MCF 10A (cell line): ENCODE data around the gene TTC39C. TPM values are rescaled to one million over a fixed set of nuclear protein-coding genes. Genes with fewer than 3 reads are reported as not detected.

Experiments
- BruUV-seq: library from RNA; stranded (reverse); fragments of 400-500 nt; replicated peaks from 2 replicates; lab custom pipeline; 2021; lab: Mats Ljungman, UMichigan
- CTCF ChIA-PET: fragments of 300-600 bp; sonication (Branson Sonifier 250); formaldehyde crosslinking; extraction: SDS; loops from one replicate; lab custom pipeline; 2021; ENCODE audit warnings: antibody characterized with exemption, inconsistent platforms; lab: Yijun Ruan, JAX
- POLR2A ChIA-PET: fragments of 300-600, 350-650 bp; sonication (Branson Sonifier 250); formaldehyde crosslinking; extraction: SDS; loops from one replicate; lab custom pipeline; 2020; ENCODE audit warnings: antibody characterized with exemption, inconsistent platforms; lab: Yijun Ruan, JAX
- DNase-seq: peaks from one replicate; pipeline ENCODE4 v3.0.0-alpha.2; 2018; ENCODE audit not compliant: unreplicated experiment
- H3K27ac Mint-ChIP-seq: one replicate; pipeline ENCODE4 v1.8.0; 2022; ENCODE audit warnings: mild to moderate bottlenecking, low read depth, mixed read lengths; ENCODE audit not compliant: unreplicated experiment
- H3K27me3 Mint-ChIP-seq: one replicate; pipeline ENCODE4 v1.8.0; 2022; ENCODE audit warnings: mixed read lengths; ENCODE audit not compliant: insufficient read depth, unreplicated experiment
- H3K36me3 Mint-ChIP-seq: one replicate; pipeline ENCODE4 v1.8.0; 2022; ENCODE audit warnings: mild to moderate bottlenecking, moderate library complexity, mixed read lengths; ENCODE audit not compliant: insufficient read depth, unreplicated experiment
- H3K4me1 Mint-ChIP-seq: one replicate; pipeline ENCODE4 v1.8.0; 2022; ENCODE audit warnings: mixed read lengths; ENCODE audit not compliant: insufficient read depth, unreplicated experiment
- H3K4me3 Mint-ChIP-seq: one replicate; pipeline ENCODE4 v1.8.0; 2022; ENCODE audit warnings: mild to moderate bottlenecking, moderate library complexity, mixed read lengths; ENCODE audit not compliant: unreplicated experiment
- H3K9me3 Mint-ChIP-seq: one replicate; pipeline ENCODE4 v1.8.0; 2022; ENCODE audit warnings: mixed read lengths; ENCODE audit not compliant: unreplicated experiment
- CTCF ChIP-seq: fragments of 200-600 bp; IDR thresholded peaks from one replicate; pipeline ENCODE4 v1.8.0; 2022; ENCODE audit warnings: antibody characterized with exemption, mild to moderate bottlenecking; ENCODE audit not compliant: unreplicated experiment
- intact Hi-C: fragments of 100-400 bp; cut with micrococcal nuclease; formaldehyde crosslinking; loops from 2 replicates; pipeline ENCODE4 v1.14.1; 2022
- total RNA-seq: library from RNA; stranded (reverse); gene quantifications from 2 replicates; pipeline ENCODE4 v1.2.3, GENCODE V29; 2022

The TTC39C gene
- total RNA-seq, 1 experiment from 2014 or later = 12.9 TPM

DNA sequence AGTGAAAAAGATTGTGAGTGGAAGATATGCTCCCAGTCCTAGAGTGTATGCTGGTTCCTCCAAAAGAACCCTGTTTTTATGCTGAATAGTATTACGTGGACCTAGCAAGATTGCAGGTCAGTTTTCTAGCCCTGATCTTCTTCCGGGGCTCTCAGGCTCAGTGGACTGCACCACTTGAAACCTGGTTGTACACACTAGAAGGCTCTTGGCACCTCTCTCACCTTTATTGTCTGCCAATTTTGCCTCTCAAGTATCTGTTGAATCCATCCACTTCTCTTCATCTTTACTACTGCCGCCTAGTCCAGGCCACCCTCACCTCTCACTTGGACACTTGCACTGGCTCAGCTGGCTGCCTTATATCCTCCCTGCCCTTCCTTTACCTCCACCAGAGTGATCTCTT lies 16.8 kb downstream of the TTC39C start:
- H3K27ac Mint-ChIP-seq = no peak overlapping the region
- intact Hi-C loops = no loop called here
- no peak for DNase-seq
- H3K4me1 Mint-ChIP-seq = peaks cover 30% of the 10 kb centered on the region
- no peaks in the 10 kb centered on the region for H3K9me3 Mint-ChIP-seq
- TF ChIP-seq CTCF = no peak
- H3K27me3 Mint-ChIP-seq = no peaks in the 10 kb centered on the region
- CTCF ChIA-PET = no interaction called here
- POLR2A ChIA-PET = no interaction called here
- peaks cover 10% of the 10 kb centered on the region for H3K36me3 Mint-ChIP-seq
- H3K4me3 Mint-ChIP-seq = no peak overlapping the region
- BruUV-seq = no TSS peak

GRCh38 chr18:24031916-24032315 lies 17.4 kb downstream of the TTC39C start:
- POLR2A ChIA-PET = interaction anchor here (0.7 kb wide), 1 partner anchor 239 kb away, joined by 3 read pairs; no protein-coding TSS in a partner anchor
- Mint-ChIP-seq H3K27ac (no peak overlapping the region), H3K4me1 (peaks cover 24% of the 10 kb centered on the region), H3K27me3 (no peaks in the 10 kb centered on the region), H3K4me3 (no peak overlapping the region), H3K9me3 (no peaks in the 10 kb centered on the region), H3K36me3 (peaks cover 10% of the 10 kb centered on the region)
- DNase-seq = no peak
- intact Hi-C loops = no loop called here
- no peak for TF ChIP-seq CTCF
- CTCF ChIA-PET = no interaction called here
- BruUV-seq = no TSS peak

GRCh38 chr18:24033641-24034412 lies 19.3 kb downstream of the TTC39C start:
- DNase-seq = no peak
- no peak overlapping the region for H3K27ac Mint-ChIP-seq
- no peak overlapping the region for H3K4me3 Mint-ChIP-seq
- no TSS peak for BruUV-seq
- POLR2A ChIA-PET = no interaction called here
- no peaks in the 10 kb centered on the region for H3K9me3 Mint-ChIP-seq
- H3K4me1 Mint-ChIP-seq = peaks cover 9% of the 10 kb centered on the region
- intact Hi-C loops = no loop called here
- no peaks in the 10 kb centered on the region for H3K27me3 Mint-ChIP-seq
- CTCF ChIA-PET = no interaction called here
- peaks cover 10% of the 10 kb centered on the region for H3K36me3 Mint-ChIP-seq
- TF ChIP-seq CTCF = no peak

DNA sequence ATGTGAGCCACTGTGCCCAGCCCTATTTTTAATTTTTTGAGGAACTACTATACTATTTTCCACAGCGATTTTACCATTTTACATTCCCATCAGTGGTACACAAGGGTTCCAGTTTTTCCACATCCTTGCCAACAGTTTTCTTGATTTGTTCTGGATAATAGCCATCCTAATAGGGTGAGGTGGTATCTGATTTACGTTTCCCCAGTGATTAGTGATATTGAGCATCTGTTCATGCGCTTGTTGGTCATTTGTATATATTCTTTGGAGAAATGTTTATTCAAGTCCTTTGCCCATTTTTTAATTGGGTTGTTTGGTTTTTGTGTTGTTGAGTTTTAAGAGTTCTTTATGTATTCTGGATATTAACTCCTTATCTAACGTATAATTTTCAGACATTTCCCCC lies 20.8 kb downstream of the TTC39C start:
- H3K4me3 Mint-ChIP-seq = no peak overlapping the region
- H3K4me1 Mint-ChIP-seq = peaks cover 16% of the 10 kb centered on the region

More for the DNA sequence above, 20.8 kb downstream of the TTC39C start:
- TF ChIP-seq CTCF = no peak
- H3K27ac Mint-ChIP-seq = no peak overlapping the region
- CTCF ChIA-PET = no interaction called here
- H3K27me3 Mint-ChIP-seq = no peaks in the 10 kb centered on the region
- intact Hi-C loops = no loop called here
- no peaks in the 10 kb centered on the region for H3K9me3 Mint-ChIP-seq
- DNase-seq = no peak
- POLR2A ChIA-PET = no interaction called here
- H3K36me3 Mint-ChIP-seq = peaks cover 10% of the 10 kb centered on the region
- no TSS peak for BruUV-seq
